Sciatic nerve (tissue), 2 donors: ENCODE measurements around the gene JADE2. TPM values are rescaled to one million over a fixed set of nuclear protein-coding genes. Genes with fewer than 3 reads are reported as not detected.

Experiments used
- ATAC-seq: fragments of 200-7000 bp; cut with Tn5 transposase; one replicate; pipeline ENCODE4 v1.9.1; 2020; ENCODE audit warnings: mild to moderate bottlenecking, moderate library complexity
- DNase-seq: peaks from one replicate; pipeline ENCODE4 v3.0.0-alpha.2; 2020; ENCODE audit warnings: low spot score
- intact Hi-C: fragments of 100-400 bp; cut with DNase I; formaldehyde crosslinking; loops from one replicate; pipeline ENCODE4 v1.14.2; 2022
- total RNA-seq: library from RNA; stranded (reverse); fragmentation: NEBNext Ultra II Directional; extraction: Animal tissue kit (Norgen Biotek cat#: 25700); gene quantifications from one replicate; pipeline ENCODE4 v1.2.1, GENCODE V29; 2021
- donor health status: DM: no; HTN: no; CAD: no.
- donor health status: DM: no; HTN: no; CAD: no.

Gene JADE2
- total RNA-seq, 1 donor from 2014 or later: 55.0 TPM

DNA sequence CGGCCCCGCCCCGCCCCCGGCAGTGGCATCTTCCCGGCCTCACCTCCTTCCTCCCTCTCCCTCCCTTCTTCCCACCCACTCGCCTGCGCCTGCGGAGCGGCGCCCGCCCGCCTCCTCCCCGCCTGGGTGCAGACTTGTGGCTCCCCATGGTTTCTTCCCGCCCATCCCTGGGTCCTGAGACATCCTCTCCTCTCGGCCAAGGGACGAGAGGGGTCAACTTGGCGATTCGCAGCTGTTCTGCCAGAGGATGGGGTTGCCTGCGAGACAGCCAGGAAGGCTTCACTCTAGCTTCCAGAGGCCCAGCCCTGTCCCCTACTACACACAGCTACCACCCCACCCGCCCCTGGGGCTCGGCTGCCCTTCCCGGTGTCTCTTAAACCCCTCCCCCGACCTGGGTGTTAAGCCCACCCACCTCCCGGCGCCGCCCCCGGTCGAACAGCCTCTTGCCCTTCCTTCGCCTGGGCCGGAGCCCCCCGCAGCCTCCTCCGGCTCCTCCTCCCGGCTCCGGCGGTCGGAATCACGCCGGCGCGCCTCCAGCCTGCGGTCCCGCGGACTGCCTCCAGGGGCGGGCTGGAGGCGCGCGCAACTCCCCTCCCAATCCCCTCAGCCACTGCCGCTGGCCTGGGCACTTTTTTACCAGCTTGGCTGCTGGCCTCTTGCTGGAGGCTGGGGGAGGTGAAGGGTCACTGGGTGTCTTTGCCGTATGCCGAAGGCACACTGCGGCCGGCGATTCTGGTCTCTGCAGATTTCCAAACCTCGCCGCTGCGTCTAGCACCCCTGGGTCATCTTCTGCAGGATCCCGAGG is 1.9 kb downstream of the JADE2 start:
- intact Hi-C loops: loop anchor here (5.0 kb wide), 1 partner anchor 50 kb away; no protein-coding TSS in a partner anchor
- peak; percentile 78 for ATAC-seq
- peak; percentile 91 for DNase-seq

- no peak for DNase-seq
- intact Hi-C loops: loop anchor here (5.0 kb wide), 1 partner anchor 49 kb away; no protein-coding TSS in a partner anchor
These were observed 2.5 kb downstream of the JADE2 start for GRCh38 chr5:134527961-134528424.

GRCh38 chr5:134528556-134528955 is 3.1 kb downstream of the JADE2 start:
- no peak for DNase-seq
- intact Hi-C loops: loop anchor here (5.0 kb wide), 1 partner anchor 49 kb away; no protein-coding TSS in a partner anchor
- ATAC-seq: no peak

More at GRCh38 chr5:134527961-134528424, 2.5 kb downstream of the JADE2 start:
- no peak for ATAC-seq

DNA sequence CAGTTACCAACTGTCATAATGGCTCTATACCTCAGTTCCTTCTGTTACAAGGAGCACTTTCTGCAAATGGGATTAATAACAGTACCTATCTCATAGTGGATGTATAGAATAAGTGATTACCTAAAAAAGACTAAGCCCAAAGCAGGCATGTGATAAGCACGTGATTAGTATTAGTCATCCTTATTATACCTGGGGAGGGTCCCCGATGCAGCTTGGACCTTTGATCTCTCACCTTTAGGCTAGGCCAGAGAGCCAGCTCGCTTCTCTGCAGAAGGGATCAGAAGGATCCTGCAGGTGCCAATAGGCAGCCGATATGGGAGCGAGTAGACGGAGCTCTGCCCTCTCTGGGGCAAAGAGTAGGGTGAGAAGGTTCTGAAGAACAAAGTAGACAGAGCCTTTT is 4.0 kb downstream of the JADE2 start:
- intact Hi-C loops: loop anchor here (5.0 kb wide), 1 partner anchor 48 kb away; no protein-coding TSS in a partner anchor
- ATAC-seq: no peak
- DNase-seq: no peak

DNA sequence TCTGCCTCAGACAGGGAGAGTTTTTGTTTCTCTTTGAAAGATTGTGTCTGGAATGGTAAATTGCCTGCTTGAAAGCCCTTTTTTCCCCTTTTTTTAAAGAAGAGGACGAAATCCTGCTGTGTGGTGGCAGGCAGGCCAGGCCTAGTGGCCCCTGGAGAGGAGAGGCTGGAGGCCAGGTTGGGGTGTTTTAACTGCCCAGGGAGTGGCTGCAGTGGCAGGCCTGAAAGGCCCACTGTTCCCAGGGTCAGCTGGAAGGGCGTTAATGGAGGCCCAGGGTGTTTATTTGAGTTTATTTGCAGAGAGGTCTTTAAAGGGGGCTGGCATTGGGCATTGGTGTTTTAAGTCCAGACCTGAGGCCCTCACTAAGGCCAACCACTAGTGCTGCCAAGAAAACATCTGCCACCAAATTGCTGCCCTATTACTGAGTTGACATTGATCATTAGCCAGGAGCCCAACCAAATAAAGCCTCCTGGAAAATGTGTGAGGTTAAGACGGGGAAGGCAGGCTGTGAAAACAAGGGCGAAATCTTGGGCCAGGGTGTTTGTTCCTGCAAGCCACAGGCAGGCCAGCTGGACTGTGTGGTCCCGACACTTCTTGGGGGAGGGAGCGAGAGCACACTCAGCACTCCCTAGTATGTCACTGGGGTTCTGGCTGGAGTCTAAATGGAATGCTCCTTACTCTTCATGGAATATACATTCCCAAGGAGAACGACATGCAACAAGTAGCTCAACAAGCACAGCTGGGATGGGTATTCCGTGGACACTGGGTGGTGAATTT is 5.0 kb downstream of the JADE2 start:
- DNase-seq: no peak
- no peak for ATAC-seq
- intact Hi-C loops: loop anchor here (10.0 kb wide), 1 partner anchor 116 kb away; the partner anchor contains the start of gene CDKN2AIPNL

GRCh38 chr5:134533115-134533815 is 7.8 kb downstream of the JADE2 start:
- peak; percentile 91 for ATAC-seq
- DNase-seq: peak; percentile 86
- intact Hi-C loops: loop anchor here (10.0 kb wide), 1 partner anchor 118 kb away; the partner anchor contains the start of gene CDKN2AIPNL

DNA sequence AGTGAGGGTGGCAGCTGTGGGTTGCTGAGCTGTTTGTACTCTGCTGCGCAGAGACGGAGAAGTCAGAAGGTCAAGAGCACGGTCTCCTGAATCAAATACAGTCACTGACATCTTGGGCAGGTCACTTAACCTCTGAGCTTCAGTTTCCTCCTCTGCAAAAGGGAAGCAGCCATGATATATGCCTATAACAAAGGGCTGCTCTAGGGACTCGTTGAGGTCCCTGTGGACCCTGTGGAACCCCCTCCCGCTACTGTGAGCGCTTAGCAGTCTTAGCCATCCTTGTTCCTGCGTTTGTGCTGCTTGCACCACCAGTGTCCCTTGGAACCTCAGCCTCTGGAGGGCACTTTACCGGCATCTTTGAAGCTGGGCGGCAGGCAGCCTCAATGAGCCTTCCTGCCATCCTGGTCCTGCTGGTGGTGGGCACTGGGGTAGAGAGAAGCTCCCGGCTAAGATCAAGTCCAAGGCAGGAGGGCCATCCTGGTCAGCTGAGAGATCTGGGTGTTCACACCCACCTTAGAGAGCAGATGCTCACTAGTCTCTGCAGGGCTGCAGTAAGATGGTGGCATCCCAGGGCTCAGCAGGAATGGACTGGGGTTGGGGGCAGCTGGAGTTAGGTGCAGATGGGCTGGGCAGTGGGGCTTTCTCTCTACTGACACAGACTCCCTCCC is 8.7 kb downstream of the JADE2 start:
- ATAC-seq (no peak), DNase-seq (no peak)
- intact Hi-C loops: loop anchor here (10.0 kb wide), 1 partner anchor 119 kb away; the partner anchor contains the start of gene CDKN2AIPNL

DNA sequence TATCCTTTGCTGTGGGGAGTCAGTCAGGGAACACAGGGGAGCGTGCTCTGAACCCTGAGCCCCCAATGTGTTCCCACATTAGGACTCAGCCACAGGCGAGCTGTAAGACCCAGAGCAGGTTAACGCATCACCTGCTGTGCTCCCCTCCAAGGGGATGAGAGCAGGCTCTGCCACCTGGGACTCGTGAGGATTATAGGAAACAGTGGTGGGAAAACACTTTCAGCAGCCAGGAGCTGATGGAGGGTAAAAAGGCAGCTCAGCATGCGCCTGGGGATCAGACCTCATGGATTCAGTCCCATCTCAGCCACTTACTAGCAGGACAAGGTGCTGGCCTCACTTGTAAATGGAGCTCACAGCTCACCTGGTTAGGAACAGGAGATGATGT is 9.2 kb downstream of the JADE2 start:
- intact Hi-C loops: loop anchor here (5.0 to 10.0 kb wide), 2 partner anchors 48 to 120 kb away; partner anchors contain the start of gene CDKN2AIPNL

DNA sequence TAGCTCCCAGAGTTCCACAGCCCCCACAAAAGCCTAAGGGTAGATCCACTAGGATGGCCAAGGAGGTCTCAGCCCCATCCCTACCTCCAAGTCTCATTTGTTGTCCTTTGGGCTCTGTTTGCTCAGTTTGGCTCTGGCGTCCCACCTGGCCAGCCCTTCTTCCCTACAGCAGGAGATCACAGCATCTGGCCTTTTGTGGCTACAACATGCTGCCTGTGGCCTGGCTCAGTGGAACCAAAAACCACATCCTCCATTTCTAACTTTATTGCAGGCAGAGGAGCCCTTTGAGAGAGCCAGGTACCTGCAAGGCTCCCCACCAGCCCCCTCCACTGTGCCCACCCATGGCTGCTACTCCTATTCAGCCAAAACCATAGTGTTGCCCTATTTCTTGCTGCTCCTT is 11.4 kb downstream of the JADE2 start:
- ATAC-seq: no peak

More for the DNA sequence above, 9.2 kb downstream of the JADE2 start:
- DNase-seq (no peak), ATAC-seq (no peak)

GRCh38 chr5:134537297-134537696 is 11.8 kb downstream of the JADE2 start:
- intact Hi-C loops: loop anchor here (5.0 to 10.0 kb wide), 2 partner anchors 45 to 122 kb away; partner anchors contain the start of gene CDKN2AIPNL
- DNase-seq: no peak
- ATAC-seq: no peak

More for the DNA sequence above, 11.4 kb downstream of the JADE2 start:
- intact Hi-C loops: loop anchor here (5.0 to 10.0 kb wide), 2 partner anchors 45 to 122 kb away; partner anchors contain the start of gene CDKN2AIPNL
- no peak for DNase-seq

DNA sequence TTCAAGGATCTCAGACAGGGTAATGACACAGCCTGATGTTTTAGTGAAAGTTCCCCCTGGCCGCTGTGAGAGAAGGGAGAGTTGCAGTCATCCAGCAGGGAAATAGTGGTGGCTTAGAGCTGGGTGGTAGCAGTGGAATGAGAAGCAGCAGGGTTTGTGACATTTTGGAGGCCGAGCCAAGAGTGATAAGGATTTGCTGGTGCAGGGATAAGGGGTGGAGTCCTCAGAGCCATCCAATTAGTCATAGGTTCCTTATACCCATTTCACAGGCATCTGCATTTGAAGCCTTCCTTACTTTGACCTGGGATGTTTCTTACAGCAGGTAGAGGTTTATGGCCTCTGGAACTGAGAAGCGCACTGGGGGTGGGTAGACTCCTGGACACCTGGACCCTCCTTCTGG is 12.8 kb downstream of the JADE2 start:
- ATAC-seq (no peak), DNase-seq (no peak)
- intact Hi-C loops: loop anchor here (5.0 to 10.0 kb wide), 2 partner anchors 44 to 123 kb away; partner anchors contain the start of gene CDKN2AIPNL

DNA sequence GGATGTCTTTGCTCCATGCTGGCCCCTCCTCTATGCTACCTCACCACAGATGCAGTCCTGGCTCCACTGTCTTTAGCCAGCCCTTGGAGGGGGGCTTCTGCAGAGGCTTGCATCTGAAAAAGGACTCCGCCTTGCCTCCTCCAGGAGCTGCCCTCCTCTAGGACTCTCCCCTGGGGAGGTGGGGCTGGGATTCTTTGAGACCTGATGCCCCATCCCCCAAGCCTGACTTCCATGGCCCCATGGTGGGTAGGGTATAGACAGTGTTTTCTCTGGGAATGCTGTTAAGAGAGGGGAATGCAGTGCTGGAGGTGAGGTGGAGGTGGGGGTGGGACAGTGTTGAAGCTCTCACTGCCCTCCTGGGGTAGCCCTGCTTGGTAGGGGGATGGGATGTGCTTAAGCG is 14.3 kb downstream of the JADE2 start:
- no peak for ATAC-seq
- intact Hi-C loops: loop anchor here (5.0 to 10.0 kb wide), 2 partner anchors 43 to 125 kb away; partner anchors contain the start of gene CDKN2AIPNL

DNA sequence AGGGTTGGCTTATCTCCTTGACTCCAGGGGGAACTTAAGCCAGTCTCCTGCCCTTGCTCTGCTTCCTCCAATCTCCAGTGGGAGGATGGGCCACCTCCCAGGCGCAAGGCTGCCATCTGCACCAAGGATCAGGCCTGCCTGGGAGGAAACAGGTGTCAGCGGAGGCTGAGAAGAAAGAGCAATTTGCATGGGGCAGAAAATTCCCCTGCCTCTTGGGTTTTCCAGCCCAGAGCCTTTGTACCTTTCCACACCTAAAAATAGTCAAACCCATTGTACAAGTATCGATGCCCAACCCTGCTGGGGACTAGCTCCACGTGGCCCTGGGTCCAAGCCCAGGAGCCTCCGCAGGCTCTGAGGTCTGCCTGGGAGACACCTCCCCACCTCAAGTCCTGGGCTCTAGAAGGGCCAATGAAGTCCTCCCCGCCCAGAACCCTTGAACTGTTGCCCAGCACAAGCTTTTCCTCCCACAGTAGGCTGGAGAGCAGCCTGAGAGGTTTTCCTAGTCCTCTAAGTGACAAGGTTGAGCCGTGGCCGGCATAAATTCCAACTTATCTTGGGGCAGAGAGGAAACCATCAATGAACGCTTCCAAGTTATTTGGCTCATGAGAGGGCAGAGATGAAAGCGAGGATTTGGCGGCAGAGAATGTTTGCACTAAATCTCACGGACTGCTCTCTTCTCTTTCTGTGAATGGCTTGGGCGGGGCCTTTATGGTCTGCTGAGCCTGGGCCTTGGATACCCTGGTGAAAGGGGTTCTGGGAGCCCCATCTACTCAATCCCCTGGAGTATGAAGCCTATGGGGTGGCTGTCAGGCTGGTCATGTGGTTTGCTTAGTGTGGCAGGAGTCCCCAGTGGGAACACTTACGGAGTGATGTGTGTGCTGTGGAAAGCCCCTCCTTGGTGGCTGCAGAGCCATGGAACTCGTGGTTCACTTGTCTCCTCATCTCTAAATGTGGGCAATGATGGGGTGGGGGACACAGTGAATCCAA is 15.6 kb downstream of the JADE2 start:
- DNase-seq (no peak), ATAC-seq (no peak)
- intact Hi-C loops: no loop called here

More for the DNA sequence above, 14.3 kb downstream of the JADE2 start:
- no peak for DNase-seq

- DNase-seq (no peak), ATAC-seq (peak; percentile 66)
These were observed 16.4 kb downstream of the JADE2 start for GRCh38 chr5:134541736-134542376.

DNA sequence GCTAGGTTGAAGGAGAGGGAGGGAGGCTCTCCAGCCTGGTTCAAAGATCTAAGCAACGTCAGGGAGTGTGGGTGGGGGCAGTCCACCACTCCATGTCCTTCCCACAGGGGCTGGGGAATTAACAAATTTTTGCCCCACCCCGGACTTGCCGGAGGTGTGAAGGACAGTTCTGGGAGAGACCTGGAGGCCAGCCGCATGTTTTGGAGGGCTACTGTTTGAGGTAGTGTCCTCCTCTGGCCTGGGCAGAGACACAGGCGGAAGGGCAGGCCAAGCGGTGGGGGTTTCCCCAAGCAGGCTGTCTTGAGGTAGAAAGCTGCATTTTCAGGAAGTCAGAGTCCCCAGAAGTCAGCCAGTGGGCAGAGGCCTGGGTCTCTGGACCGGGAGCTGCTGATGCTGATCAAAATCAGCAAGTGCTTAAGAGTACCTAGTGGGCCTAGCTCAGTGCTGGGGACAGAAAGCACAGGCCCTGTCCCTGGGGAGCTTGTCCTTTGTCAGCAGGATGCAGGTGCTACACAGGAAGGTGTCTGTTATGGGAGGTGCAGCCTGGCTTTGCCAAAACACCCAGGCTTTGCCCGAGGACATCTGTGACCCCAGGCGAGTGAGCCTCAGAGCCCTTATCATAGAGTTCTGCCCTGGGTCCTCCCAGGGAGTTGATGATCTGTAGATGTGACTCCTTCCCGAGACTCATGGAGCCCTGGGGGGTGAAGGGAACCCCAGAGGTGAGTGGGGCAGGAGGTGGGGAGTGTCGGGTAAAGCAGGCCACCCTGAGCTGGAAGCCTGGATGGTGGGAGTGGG is 18.5 kb downstream of the JADE2 start:
- intact Hi-C loops: no loop called here
- ATAC-seq (no peak), DNase-seq (no peak)

More at GRCh38 chr5:134541736-134542376, 16.4 kb downstream of the JADE2 start:
- intact Hi-C loops: no loop called here
